Osteoblast (primary cell): ENCODE results near the gene CHN2. TPM values are rescaled to one million over a fixed set of nuclear protein-coding genes. Genes with fewer than 3 reads are reported as not detected.

Experiments used
- DNase-seq: peaks from one replicate; pipeline ENCODE4 v3.0.0; 2011; ENCODE audit warnings: low spot score, mixed read lengths; ENCODE audit not compliant: insufficient read length; ENCODE audit errors: missing footprints
- H2AFZ ChIP-seq: 2 replicates; pipeline ENCODE4 v1.6.0; 2011; ENCODE audit warnings: mild to moderate bottlenecking, low read length
- H3K27ac ChIP-seq: 2 replicates; pipeline ENCODE4 v1.5.1; 2011; ENCODE audit warnings: mild to moderate bottlenecking, low read depth, low read length, moderate library complexity
- H3K27me3 ChIP-seq: 2 replicates; pipeline ENCODE4 v1.6.0; 2012; ENCODE audit warnings: mild to moderate bottlenecking, control low read depth, inconsistent platforms, low read length, moderate library complexity; ENCODE audit not compliant: insufficient read depth
- H3K36me3 ChIP-seq: 2 replicates; pipeline ENCODE4 v1.5.1; 2011; ENCODE audit warnings: mild to moderate bottlenecking, low read length, control low read depth, moderate library complexity; ENCODE audit not compliant: insufficient read depth
- H3K4me1 ChIP-seq: 2 replicates; pipeline ENCODE4 v1.5.1; 2011; ENCODE audit warnings: mild to moderate bottlenecking, low read length, control low read depth, moderate library complexity; ENCODE audit not compliant: insufficient read depth
- H3K4me2 ChIP-seq: 2 replicates; pipeline ENCODE4 v1.6.0; 2011; ENCODE audit warnings: mild to moderate bottlenecking, low read length; ENCODE audit not compliant: insufficient read depth
- H3K4me3 ChIP-seq: fragments of 200-600 bp; sonication (generic); 3 replicates; pipeline ENCODE4 v1.5.1; 2012; ENCODE audit warnings: mild to moderate bottlenecking, low read length, inconsistent platforms; ENCODE audit not compliant: insufficient read depth
- H3K79me2 ChIP-seq: 2 replicates; pipeline ENCODE4 v1.6.0; 2012; ENCODE audit warnings: mild to moderate bottlenecking, low read length, control low read depth, inconsistent platforms; ENCODE audit not compliant: insufficient read depth
- H3K9me3 ChIP-seq: 2 replicates; pipeline ENCODE4 v1.5.1; 2011; ENCODE audit warnings: low read depth, low read length, control low read depth
- H4K20me1 ChIP-seq: 2 replicates; pipeline ENCODE4 v1.6.0; 2012; ENCODE audit warnings: mild to moderate bottlenecking, low read length, control low read depth; ENCODE audit not compliant: insufficient read depth
- CTCF ChIP-seq: IDR thresholded peaks from 2 replicates; pipeline ENCODE4 v1.5.1; 2011; ENCODE audit warnings: mild to moderate bottlenecking, low read depth, low read length, moderate library complexity; ENCODE audit errors: extremely low read depth
- total RNA-seq: library from RNA; depleted of rRNA; stranded (reverse); fragments of >200 nt; gene quantifications from 2 replicates; pipeline ENCODE4 v1.2.3, GENCODE V29; 2012

CHN2 gene
- total RNA-seq, 1 donor = under 0.01 TPM

GRCh38 chr7:29367784-29368183 lies 173.2 kb downstream of the CHN2 start:
- Histone ChIP-seq H3K27ac (no peak overlapping the region), H3K36me3 (no peaks in the 10 kb centered on the region), H3K27me3 (peaks cover 5% of the 10 kb centered on the region), H3K4me2 (no peak overlapping the region), H3K4me1 (no peaks in the 10 kb centered on the region), H3K79me2 (no peaks in the 10 kb centered on the region), H3K9me3 (no peaks in the 10 kb centered on the region), H4K20me1 (no peaks in the 10 kb centered on the region), H2AFZ (no peak overlapping the region), H3K4me3 (no peak overlapping the region)
- TF ChIP-seq CTCF = no peak
- no peak for DNase-seq

GRCh38 chr7:29369909-29370488 lies 175.4 kb downstream of the CHN2 start:
- no peak overlapping the region for H2AFZ ChIP-seq
- no peaks in the 10 kb centered on the region for H3K4me1 ChIP-seq
- no peak overlapping the region for H3K4me3 ChIP-seq
- DNase-seq = no peak
- no peak overlapping the region for H3K4me2 ChIP-seq
- peaks cover 4% of the 10 kb centered on the region for H3K27me3 ChIP-seq
- no peaks in the 10 kb centered on the region for H3K36me3 ChIP-seq
- H3K27ac ChIP-seq = no peak overlapping the region
- no peaks in the 10 kb centered on the region for H3K9me3 ChIP-seq
- H3K79me2 ChIP-seq = no peaks in the 10 kb centered on the region
- no peaks in the 10 kb centered on the region for H4K20me1 ChIP-seq
- no peak for TF ChIP-seq CTCF

- Histone ChIP-seq H3K4me3 (no peak overlapping the region), H4K20me1 (no peaks in the 10 kb centered on the region), H2AFZ (no peak overlapping the region), H3K27ac (no peak overlapping the region), H3K4me1 (no peaks in the 10 kb centered on the region), H3K9me3 (no peaks in the 10 kb centered on the region), H3K27me3 (no peaks in the 10 kb centered on the region), H3K79me2 (no peaks in the 10 kb centered on the region), H3K4me2 (no peak overlapping the region), H3K36me3 (no peaks in the 10 kb centered on the region)
- no peak for DNase-seq
- TF ChIP-seq CTCF = no peak
These were observed 176.1 kb downstream of the CHN2 start for GRCh38 chr7:29370531-29371314.

- no peak for DNase-seq
These were observed 176.9 kb downstream of the CHN2 start for GRCh38 chr7:29371472-29371871.

More at GRCh38 chr7:29371472-29371871, 176.9 kb downstream of the CHN2 start:
- Histone ChIP-seq H3K79me2 (no peaks in the 10 kb centered on the region), H4K20me1 (no peaks in the 10 kb centered on the region), H3K27ac (no peak overlapping the region), H3K4me1 (no peaks in the 10 kb centered on the region), H3K27me3 (no peaks in the 10 kb centered on the region), H3K4me3 (no peak overlapping the region), H2AFZ (no peak overlapping the region), H3K36me3 (no peaks in the 10 kb centered on the region), H3K9me3 (no peaks in the 10 kb centered on the region), H3K4me2 (no peak overlapping the region)
- no peak for TF ChIP-seq CTCF
